RWPE1 (cell line): ENCODE data around the gene CORO2A.
"Not testable (repeated sequence)": the region's sequence is repeated elsewhere in the genome, so short reads cannot be mapped to it uniquely, and the experiment has no call there.

Source experiments
- CTCF ChIA-PET: fragments of 350-600 bp; sonication (Branson Sonifier 250); formaldehyde crosslinking; extraction: SDS; loops from one replicate; lab custom pipeline; 2021; lab: Yijun Ruan, JAX
- POLR2A ChIA-PET: fragments of 400-600 bp; formaldehyde crosslinking; extraction: SDS; loops from one replicate; lab custom pipeline; 2020; ENCODE audit warnings: antibody characterized with exemption; ENCODE audit not compliant: low non-redundant PET; lab: Yijun Ruan, JAX
- DNase-seq: peaks from one replicate; pipeline ENCODE4 v3.0.0; 2012; ENCODE audit warnings: low spot score
- H3K27ac ChIP-seq: fragments of 450-650 bp; 2 replicates; pipeline ENCODE4 v1.5.1; 2017
- TF ChIP-seq, protein P1 (sequence below): fragments of 450-650 bp; conservative IDR thresholded peaks from 2 replicates; pipeline ENCODE4 v1.5.1; 2017; ENCODE audit warnings: low read depth, mild to moderate bottlenecking

Gene CORO2A

GRCh38 chr9:98181746-98182068 is 10.7 kb downstream of the CORO2A start:
- POLR2A ChIA-PET, result no interaction called here
- no peak for DNase-seq
- TF ChIP-seq, protein P1, sequence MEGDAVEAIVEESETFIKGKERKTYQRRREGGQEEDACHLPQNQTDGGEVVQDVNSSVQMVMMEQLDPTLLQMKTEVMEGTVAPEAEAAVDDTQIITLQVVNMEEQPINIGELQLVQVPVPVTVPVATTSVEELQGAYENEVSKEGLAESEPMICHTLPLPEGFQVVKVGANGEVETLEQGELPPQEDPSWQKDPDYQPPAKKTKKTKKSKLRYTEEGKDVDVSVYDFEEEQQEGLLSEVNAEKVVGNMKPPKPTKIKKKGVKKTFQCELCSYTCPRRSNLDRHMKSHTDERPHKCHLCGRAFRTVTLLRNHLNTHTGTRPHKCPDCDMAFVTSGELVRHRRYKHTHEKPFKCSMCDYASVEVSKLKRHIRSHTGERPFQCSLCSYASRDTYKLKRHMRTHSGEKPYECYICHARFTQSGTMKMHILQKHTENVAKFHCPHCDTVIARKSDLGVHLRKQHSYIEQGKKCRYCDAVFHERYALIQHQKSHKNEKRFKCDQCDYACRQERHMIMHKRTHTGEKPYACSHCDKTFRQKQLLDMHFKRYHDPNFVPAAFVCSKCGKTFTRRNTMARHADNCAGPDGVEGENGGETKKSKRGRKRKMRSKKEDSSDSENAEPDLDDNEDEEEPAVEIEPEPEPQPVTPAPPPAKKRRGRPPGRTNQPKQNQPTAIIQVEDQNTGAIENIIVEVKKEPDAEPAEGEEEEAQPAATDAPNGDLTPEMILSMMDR, result no peak
- H3K27ac ChIP-seq, result no peak overlapping the region
- CTCF ChIA-PET, result interaction anchor here (0.6 kb wide), 1 partner anchor 108 kb away, joined by 3 read pairs; no protein-coding TSS in a partner anchor

GRCh38 chr9:98180996-98181395 is 11.4 kb downstream of the CORO2A start:
- peak overlapping the region; percentile 4; the same call in 1 of the 2 replicates for H3K27ac ChIP-seq
- POLR2A ChIA-PET, result no interaction called here
- TF ChIP-seq, protein P1, result no peak
- no peak for DNase-seq
- CTCF ChIA-PET, result interaction anchor here (0.6 kb wide), 2 partner anchors 107 to 830 kb away, joined by 3 read pairs; no protein-coding TSS in a partner anchor

- peak overlapping the region; percentile 4 for H3K27ac ChIP-seq
- DNase-seq, result no peak
- ChIA-PET POLR2A (no interaction called here), CTCF (no interaction called here)
- TF ChIP-seq, protein P1, result no peak
Observed at GRCh38 chr9:98178874-98179850, 13.3 kb downstream of the CORO2A start.

GRCh38 chr9:98176391-98177259 is 15.8 kb downstream of the CORO2A start:
- POLR2A ChIA-PET, result no interaction called here
- TF ChIP-seq, protein P1, result no peak
- peak overlapping the region; percentile 3; the same call in 1 of the 2 replicates for H3K27ac ChIP-seq
- CTCF ChIA-PET, result no interaction called here
- DNase-seq, result no peak

DNA sequence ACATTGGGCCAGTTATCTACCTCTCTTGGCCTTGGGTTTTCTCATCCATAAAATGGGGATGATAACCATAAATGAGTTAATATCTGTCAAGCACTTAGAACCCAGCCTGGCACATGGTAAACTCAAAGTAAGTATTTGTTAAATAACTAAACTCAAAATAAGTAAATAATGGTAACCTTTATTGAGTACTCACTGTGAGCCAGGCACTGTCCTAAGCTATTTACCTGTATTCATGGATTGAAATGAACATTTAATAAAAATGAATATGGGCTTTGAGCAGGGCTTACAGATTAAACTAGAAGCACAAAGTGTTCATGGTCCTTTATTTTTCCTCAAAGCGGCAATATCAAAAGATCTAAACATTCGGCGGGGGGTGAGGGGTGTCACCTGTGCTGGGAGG is 16.7 kb downstream of the CORO2A start:
- POLR2A ChIA-PET, result no interaction called here
- TF ChIP-seq, protein P1, result no peak
- DNase-seq, result no peak
- CTCF ChIA-PET, result no interaction called here
- peak overlapping the region; percentile 66 for H3K27ac ChIP-seq

DNA sequence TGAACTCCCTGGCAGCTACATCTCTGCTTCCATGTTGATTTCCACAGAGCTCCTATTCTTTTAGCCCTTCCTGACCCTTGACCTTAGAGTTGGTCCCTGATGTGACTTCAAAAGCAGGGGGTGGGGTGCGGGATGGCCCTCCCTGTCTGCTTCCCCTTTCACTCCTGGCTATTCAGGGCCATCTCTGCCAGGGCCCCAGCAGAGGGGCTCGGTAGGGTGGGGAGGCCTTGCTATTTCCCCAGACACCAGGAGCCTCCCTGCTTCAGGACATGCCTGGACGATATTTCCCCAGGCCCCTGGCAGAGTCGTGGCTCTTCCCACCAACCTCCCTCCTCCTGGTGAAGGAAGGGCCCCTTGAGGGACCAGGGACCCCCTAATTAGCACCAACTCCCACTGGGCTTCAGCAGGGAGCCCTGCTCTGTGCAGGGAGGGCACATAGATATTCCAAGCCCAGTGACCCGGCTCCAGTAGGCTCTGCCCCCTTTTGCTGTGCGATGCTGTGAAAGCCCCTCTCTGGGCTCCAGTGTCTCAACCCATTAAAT is 17.3 kb downstream of the CORO2A start:
- POLR2A ChIA-PET, result no interaction called here
- CTCF ChIA-PET, result interaction anchor here (0.7 kb wide), 1 partner anchor 32 kb away, joined by 3 read pairs; no protein-coding TSS in a partner anchor
- peak overlapping the region; percentile 66 for H3K27ac ChIP-seq
- DNase-seq, result no peak
- TF ChIP-seq, protein P1, result no peak

DNA sequence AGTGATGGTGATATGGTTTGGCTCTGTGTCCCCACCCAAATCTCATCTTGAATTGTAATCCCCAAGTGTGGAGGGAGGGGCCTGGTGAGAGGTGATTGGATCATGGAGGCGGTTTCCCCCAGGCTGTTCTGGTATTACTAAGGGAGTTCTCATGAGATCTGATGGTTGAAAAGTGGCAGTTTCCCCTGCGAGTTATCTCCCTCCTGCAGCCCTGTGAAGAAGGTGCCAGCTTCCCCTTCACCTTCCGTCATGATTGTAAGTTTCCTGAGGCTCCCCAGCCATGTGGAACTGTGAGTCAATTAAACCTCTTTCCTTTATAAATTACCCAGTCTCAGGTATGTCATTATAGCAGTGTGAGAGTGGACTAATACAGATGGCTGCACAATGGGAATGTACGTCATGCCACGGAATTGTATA is 17.9 kb downstream of the CORO2A start:
- H3K27ac ChIP-seq, DNase-seq, POLR2A ChIA-PET: not testable (repeated sequence)
- CTCF ChIA-PET, result interaction anchor here (0.7 kb wide), 1 partner anchor 31 kb away, joined by 3 read pairs; no protein-coding TSS in a partner anchor
